Measurements from ENCODE around the gene HOXB13.

Gene HOXB13

DNA sequence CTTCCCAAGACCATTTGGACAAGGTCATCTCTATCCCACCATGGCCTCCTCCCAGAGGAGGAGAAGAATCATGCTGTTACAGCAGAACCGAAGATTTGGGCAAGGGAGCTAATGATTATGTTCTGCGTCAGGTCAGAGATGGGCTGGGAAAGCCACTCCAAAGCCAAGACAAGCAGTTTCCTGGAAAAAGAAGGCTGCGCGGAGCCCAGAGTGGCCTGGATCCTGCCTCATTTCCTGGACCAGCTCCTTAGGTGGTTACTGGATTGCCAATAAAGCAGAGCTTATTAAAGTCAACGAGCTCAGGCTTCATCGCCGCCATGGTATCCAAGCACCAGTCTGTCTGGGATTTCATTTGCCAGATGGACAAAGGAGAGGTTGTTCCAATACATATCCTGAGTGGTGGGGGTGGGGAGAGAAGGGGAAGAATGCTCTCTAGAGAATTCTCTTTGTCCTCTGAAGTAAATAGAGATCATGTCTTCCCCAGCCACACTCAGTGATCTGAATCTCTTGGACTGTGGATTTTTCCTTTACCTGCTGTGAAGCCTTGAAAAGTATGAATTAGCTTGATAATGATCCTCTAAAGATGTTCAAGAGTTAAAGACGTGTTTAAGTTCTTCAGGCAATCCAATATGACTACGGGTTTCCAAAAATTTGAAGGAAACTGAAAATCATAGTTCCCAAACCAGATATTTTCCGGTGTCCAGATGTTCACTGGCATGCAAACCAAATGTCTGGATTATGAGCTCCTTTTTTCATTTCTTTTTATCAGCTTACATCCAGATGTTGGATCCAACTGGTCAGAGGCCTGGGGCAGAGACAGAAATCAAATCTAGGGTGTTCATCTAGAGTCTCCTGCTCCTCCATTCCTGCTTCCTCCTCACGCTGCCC is 23.9 kb downstream of the HOXB13 start:
- no peak for DNase-seq (ENCODE audit: low spot score)

DNA sequence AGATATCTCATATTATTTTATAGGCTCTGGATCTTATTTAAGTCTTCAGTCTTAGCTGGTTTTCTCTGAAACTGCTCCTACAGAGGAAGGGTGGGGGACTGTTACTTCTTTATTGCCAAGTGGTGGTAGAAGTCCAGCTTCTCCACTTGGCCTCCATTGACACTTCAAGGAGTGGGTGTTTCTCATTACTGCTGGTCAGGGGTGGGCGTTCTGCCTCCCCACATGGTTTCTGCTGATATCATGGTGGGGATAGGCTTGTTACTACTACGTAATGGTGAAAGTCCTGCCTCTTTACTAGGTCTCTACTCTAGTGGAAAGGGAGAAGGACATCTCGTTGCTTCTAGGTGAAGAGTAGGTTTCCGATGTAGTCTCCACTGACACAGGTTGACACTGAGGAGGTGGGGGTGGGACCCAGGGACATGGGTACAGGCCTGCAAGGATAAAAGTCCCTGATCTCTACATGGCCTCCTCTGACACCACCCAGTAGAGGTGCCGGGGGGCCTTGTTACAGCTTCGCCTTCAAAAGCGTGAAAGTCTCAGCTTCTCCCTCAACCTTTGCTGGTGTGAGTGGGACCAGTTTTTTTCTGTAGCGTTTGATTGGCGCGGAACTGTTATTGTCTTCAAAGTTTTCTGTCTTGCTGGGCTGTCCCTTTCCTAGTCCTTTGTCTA is 26.6 kb downstream of the HOXB13 start:
- DNase-seq (ENCODE audit: low spot score) = no peak

DNA sequence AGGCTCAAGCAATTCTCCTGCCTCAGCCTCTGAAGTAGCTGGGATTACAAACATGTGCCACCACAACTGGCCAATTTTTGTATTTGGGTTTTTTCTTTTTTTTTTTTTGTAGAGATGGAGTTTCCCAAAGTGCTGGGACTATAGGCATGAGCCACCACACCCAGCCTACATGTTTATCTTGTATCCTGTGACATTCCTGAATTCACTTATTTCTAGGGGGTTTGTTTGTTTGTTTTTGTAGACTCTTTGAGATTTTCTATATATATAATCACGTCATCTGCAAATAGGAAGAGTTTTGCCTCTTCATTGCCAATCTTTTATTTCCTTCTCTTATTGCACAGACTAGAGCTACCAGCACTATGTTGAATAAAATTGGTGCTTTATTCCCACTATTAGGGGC is 35.4 kb downstream of the HOXB13 start:
- no peak for DNase-seq (ENCODE audit: low spot score)

DNA sequence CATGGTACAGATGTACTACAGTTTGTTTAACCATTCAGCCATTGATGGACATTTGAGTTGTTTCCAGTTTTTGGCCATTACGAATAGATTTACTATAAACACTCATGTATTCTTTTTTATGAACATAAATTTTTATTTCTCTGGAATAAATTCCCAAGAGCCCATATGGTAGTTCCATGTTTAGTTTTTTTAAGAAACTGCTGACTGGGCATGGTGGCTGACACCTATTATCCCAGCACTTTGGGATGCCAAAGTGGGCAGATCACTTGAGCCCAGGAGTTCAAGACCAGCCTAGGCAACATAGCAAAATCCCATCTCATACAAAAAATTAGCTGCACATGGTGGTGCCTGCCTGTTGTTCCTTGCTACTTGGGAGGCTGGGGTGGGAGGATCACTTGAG is 36.5 kb downstream of the HOXB13 start:
- no peak for DNase-seq (ENCODE audit: low spot score)

DNA sequence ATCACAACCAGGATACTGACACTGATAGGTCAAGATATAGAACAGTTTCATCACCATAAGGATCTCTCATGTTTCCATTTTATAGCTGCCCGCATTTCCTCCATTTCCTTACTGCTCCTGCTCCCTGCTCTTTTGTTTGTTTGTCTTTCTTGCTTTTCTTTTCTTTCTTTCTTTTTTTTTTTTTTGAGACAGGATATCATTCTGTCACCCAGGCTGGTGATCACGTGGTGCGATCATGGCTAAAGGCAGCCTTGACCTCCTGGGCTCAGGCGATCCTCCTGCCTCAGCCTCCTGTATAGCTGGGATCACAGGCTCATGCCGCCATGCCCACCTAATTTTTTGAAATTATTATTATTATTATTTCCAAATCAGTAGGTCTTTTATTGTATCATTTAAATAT is 37.9 kb downstream of the HOXB13 start:
- DNase-seq (ENCODE audit: low spot score) = no peak

GRCh38 chr17:48681609-48682008 is 46.9 kb downstream of the HOXB13 start:
- DNase-seq (ENCODE audit: low spot score) = no peak

- no peak for DNase-seq (ENCODE audit: low spot score)
These were observed 49.0 kb downstream of the HOXB13 start for GRCh38 chr17:48679385-48680096.

- no peak for DNase-seq (ENCODE audit: low spot score)
These were observed 50.2 kb downstream of the HOXB13 start for GRCh38 chr17:48678141-48678971.

DNA sequence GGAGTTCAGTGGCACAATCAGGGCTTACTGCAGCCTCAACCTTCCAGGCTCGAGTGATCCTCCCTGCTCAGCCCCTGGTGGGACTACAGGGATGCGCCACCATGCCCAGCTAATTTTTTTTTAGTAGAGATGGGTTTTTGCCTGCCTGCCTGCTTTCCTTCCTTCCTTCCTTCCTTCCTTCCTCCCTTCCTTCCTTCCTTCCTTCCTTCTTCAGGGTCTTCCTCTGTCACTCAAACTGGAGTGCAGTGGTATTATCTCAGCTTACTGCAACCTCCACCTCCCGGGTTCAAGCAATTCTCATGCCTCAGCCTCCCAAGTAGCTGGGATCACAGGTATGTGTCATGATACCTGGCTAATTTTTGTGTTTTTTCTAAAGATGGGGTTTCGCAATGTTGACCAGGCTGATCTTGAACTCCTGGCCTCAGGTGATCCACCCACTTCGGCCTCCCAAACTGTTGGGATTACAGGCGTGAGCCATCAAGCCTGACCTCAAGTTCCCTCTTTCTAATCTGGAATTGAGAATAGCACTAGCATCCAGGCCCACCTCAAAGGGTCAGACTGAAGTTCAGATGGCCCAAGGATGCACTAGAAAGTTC is 51.5 kb downstream of the HOXB13 start:
- no peak for DNase-seq (ENCODE audit: low spot score)
